HG02798 (cell line): ENCODE measurements around the gene PGLYRP4.
"Not testable (repeated sequence)": the region's sequence is repeated elsewhere in the genome, so short reads cannot be mapped to it uniquely, and the experiment has no call there.

ENCODE experiments used
- ATAC-seq: cut with Tn5 transposase; IDR thresholded peaks from one replicate; pipeline ENCODE4 v1.9.1; 2021; ENCODE audit warnings: mild to moderate bottlenecking; ENCODE audit not compliant: unreplicated experiment, poor library complexity

Gene PGLYRP4

DNA sequence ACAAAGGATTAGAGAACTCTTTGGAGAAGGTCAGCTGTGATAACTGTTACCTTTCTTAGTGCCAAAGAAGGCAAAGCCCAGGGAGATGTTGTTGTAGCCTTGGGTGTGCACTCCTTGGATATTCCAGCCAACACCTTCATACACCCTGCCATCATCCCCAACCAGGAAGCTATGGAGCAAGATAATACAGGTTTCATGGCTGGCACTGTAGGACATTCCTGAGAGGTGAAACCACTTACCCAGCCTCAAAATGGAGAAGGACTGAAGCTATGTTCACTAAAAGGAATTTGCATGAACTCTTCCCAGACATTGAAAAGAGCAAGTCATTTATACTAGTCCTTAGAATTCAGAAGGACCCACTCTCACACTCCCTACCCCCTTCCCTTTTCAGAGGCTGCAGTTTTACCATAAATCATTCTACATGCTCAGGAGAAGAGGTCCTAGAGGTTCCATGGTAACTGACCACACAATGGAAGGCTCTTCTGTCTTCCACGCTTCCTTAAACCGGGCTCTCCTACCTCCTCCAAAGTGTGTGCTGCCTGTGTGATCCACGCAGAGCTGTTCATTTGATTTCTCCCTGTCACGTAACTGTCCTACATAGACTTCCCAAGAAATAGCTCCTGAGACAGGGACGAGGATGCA is 5.5 kb downstream of the PGLYRP4 start:
- ATAC-seq = no peak

GRCh38 chr1:153342178-153342577 is 6.5 kb downstream of the PGLYRP4 start:
- no peak for ATAC-seq

DNA sequence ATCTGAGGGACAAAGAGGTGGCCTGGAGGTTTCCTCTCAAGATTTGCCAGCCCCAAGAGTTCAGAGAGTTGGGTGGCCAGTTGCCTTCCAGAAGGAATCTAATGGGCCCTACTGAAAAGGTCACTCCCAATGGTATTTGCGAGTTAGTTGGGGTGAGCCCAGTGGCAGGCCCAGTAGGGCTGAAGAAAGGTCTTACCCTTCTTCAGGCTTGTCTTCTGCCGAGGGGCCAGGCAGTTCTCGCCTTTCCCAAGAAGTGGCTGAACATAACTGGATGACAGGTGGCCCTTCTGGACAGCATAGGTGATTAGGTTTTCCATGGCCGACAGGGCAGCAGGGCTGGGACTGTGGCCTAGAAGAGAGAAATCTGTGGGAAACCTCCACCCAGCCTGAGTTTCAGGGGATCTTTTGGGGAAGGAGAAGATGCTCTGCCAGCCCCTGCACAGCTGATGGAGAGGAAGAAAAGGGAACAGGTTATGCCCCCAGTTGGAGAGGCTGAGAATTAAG is 7.2 kb downstream of the PGLYRP4 start:
- no peak for ATAC-seq

DNA sequence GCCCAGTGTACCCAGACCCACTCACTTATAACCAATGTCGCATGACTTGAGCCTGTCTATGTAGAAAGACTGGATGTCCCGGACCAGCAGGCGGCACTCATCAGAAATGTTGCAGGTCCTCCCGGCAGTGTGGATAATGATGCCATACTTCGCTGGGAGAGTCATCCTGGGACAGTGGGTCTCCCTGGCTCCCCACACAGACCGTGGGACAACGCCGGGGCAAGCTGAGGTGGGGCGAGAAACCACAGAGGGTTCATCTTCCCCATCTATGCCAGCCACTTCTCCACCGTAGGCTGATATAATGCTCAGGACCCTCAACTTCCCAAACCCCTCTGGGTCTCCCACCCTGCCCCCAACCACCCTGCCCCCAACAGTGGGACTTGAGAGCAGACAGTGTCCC is 8.3 kb downstream of the PGLYRP4 start:
- no peak for ATAC-seq

DNA sequence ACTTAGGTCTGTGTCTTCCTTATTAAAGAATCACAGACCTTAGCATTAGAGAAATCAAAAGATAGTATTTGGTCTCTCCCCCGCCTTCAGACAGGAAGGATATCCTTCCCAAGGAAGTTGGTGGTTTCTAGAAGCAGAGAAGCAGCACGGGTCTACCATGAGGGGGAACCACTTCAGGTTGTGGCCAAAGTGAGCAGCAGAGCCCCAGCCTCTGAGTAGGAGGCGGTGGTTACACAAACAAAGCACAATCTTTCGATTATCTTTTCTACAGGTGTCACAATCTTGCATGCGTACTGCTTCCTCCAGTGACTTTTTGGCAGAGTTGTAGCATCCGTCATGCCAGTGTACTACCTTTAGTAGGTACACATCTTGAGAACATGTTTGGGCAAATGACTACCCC is 8.8 kb downstream of the PGLYRP4 start:
- ATAC-seq = no peak

DNA sequence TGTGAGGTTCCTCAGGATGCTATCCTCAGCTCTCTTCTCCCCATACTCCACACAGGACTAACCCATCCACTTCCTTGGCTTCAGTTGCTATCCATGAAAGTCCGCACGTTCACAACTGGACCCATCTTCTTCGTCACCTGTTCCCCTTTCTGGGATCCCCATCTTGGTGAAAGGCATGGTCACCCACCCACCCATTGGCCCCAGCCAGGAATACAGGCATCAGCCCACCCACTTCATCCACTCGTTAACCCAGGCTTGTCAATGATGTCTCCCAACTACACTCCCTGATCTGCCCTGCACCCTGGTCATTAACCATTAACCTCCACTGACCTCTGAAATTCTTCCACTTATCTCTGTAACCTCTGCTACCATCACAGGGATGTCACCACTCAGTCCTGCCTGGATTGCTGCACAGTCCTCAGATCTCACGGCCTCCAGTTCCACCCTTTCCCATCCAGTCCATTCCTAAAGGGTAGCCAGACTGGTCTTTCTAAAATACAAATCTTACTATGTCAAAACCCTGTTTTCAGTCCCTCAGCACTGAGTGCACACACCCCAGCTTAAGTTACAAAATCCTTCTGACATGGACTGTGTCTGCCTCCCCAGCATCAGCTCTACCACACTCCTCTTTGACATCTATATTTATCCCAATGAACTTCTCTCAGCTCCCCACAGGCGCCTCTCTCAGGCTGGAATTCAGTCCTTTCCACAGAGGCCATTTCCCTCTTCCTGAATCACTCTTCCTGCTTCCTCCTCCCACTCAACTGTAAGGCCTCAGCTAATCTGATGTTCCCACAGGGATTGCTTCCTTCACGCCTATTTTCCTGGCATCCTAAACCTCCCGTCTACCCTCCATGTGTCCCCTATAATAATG is 10.4 kb downstream of the PGLYRP4 start:
- no peak for ATAC-seq

DNA sequence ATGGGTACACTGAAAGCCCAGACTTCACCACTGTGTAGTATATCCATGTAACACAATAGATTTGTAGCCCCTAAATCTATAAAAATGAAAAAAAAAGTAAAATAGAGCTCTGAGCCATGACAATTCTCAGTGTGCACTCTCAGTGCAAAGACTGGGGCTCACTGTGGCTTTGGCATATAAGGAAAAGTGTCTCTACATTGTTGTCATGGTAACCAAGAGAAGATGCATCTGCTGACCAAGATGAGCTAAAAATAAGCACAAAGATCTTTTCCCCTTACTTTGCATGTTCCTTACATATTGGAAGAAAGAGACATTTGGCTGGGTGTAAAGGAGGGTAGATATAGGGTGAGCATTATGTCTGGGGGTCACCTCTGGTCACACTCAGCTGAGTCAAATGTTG is 12.0 kb downstream of the PGLYRP4 start:
- no peak for ATAC-seq

- ATAC-seq = no peak
Measured at GRCh38 chr1:153333902-153334301, 14.7 kb downstream of the PGLYRP4 start.

DNA sequence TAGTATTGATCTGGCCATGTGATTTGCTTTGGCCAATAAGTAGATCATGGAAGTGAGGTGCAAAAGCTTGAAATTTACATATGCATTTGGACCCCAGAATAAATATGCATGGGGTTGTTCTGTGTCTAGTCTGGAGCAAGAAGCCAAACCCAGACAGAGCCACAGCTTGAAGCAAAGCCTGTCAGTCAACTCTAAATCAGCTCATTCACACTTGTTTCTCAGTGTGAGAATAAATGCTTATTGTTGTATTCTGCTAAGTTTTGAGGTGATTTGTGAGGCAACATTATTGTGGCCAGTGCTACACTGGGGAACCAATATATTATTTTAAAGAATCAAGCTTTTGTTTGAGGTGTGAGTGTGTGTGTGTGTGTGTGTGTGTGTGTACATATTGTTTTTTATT is 23.7 kb downstream of the PGLYRP4 start:
- no peak for ATAC-seq

DNA sequence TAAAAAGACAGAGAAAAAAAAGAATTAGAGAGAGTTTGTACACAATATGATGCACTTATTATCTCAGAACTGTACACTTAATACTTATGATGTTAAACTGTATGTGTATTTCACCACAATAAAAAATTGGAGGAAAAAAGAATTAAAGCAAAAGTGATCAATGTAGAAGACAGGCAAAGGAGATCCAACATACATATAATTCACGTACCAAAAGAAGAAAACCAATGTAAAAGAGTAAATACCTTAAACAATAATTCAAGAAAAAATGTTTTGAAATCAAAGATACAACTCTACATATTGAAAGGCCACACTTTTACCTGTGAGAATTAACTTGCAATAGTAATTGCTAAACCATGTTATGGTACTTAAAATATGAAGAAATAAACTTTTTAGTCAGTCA is 26.1 kb downstream of the PGLYRP4 start:
- no peak for ATAC-seq

GRCh38 chr1:153318145-153318544 is 30.5 kb downstream of the PGLYRP4 start:
- not testable (repeated sequence) for ATAC-seq

DNA sequence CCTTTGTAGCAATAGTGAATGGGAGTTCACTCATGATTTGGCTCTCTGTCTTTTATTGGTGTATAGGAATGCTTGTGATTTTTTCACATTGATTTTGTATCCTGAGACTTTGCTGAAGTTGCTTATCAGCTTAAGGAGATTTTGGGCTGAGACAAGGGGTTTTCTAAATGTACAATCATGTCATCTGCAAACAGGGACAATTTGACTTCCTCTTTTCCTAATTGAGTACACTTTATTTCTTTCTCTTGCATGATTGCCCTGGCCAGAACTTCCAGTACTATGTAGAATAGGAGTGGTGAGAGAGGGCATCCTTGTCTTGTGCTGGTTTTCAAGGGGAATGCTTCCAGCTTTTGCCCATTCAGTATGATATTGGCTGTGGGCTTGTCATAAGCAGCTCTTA is 32.6 kb downstream of the PGLYRP4 start:
- ATAC-seq = not testable (repeated sequence)

GRCh38 chr1:153314388-153314787 is 34.3 kb downstream of the PGLYRP4 start:
- ATAC-seq = not testable (repeated sequence)

DNA sequence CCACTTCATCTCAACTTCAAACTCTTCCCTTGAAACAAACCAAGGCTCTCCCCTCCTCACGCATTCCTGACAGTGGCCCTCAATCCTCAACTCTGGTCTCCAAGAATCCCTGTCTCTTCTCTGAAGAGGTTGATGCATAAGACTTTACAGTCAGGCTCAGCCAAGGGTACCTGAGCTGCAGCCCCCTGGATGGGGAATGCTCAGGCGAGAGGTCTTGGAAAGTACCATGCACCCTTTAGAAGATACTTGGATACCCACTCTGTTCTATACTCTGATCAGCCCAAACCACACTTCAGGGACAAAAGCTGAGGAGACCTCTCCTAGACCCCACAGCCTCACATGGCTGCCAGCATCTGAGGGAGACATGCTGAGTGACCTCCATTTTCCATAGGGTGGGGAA is 35.4 kb downstream of the PGLYRP4 start:
- ATAC-seq = no peak

DNA sequence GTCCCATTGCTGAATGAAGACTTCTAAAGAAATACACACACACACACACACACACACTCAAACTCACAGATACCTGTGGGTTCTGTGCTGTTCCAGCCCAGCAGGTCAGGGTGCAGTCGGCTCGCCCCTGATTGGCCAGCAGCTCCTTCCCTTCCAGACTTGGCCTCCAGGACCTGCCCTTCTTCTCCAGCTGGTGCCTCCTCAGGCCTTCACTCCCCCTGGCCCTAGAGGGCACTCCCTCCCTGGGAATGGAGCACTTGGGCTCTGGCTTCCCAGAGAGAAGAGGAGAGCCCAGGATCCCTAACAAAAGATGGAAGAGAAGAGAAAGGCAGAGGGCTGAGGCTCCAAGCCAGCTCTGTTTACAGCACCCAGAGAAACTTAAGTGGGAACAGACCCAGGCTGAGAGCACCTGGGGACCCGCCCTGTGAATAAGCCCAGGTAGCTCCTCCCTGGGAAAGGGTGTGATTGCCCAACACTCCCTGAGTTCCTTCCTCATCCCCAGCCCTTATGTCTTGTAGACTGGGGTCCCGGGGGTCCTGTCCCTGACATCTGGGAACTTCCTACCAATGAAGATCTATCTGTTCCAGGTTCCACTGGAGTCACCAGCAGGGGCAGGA is 36.0 kb downstream of the PGLYRP4 start, which contains the start of gene PGLYRP3:
Gene PGLYRP3, minus strand, starts transcription at position 383 of the 617 bp plus-strand sequence. CDS start 2,287 bp downstream, outside the sequence.
- ATAC-seq = no peak

- ATAC-seq = no peak
Measured at GRCh38 chr1:153310526-153310925, 38.1 kb downstream of the PGLYRP4 start.

DNA sequence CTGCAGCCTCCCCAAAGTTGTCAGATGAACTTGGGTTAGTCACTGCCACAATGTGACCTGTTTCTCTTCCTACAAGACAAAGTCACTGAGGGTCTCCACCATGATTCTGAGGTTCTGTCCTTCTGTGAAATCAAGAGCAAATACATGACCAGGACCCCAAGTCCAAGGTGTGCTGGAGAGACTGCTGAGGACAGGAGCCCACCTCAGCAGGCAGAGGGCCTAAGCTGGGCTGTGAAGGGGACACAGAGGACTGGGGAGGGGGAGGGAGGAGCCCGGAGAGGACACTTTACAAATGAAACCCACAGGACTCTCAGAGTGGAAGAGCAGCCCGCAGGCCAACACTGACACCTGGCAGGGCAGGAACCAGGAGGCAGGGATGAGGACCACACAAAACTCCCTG is 39.2 kb downstream of the PGLYRP4 start:
- no peak for ATAC-seq

DNA sequence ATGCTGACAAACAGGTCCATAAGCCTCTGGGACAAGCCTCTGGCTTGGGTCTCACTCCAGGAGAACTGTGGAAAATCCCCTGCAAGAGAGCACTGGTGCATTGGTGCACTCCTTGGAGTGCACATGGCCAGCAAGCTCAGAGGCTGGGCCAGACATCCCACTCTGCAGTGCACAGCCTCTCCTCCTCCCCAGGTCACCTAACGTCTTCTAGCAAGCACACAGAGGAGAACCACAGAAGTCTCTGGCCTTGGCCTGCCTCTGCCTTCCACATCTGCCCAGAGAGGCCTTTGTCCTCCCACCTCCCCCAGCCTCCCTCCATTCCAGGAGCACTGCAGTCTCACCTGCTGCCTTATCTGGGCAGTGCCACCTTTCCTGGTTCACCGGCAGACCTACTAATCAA is 40.1 kb downstream of the PGLYRP4 start:
- no peak for ATAC-seq

GRCh38 chr1:153307221-153307600 is 41.4 kb downstream of the PGLYRP4 start:
- ATAC-seq = no peak

GRCh38 chr1:153306303-153307220 is 42.1 kb downstream of the PGLYRP4 start:
- no peak for ATAC-seq
